Activated T-helper 17 cell treated with anti-CD3 and anti-CD28 coated beads, Interleukin-2, amount 50 U/mL, for 72 hours (primary cell): ENCODE results near the gene CHST8. TPM values are rescaled to one million over a fixed set of nuclear protein-coding genes. Genes with fewer than 3 reads are reported as not detected.

Source experiments
- ATAC-seq: fragments of 150-1000 bp; cut with Tn5 transposase; replicated peaks from 2 replicates; pipeline ENCODE4 v1.10.0; 2021; ENCODE audit warnings: mild to moderate bottlenecking, moderate library complexity
- H3K27ac Mint-ChIP-seq: one replicate; pipeline ENCODE4 v1.8.0; 2022; ENCODE audit warnings: mixed read lengths
- H3K27me3 Mint-ChIP-seq: one replicate; pipeline ENCODE4 v1.8.0; 2022; ENCODE audit warnings: mixed read lengths
- H3K36me3 Mint-ChIP-seq: one replicate; pipeline ENCODE4 v1.8.0; 2022; ENCODE audit warnings: low read depth, mild to moderate bottlenecking, mixed read lengths
- H3K4me1 Mint-ChIP-seq: one replicate; pipeline ENCODE4 v1.8.0; 2022; ENCODE audit warnings: mixed read lengths
- H3K4me3 Mint-ChIP-seq: one replicate; pipeline ENCODE4 v1.8.0; 2022; ENCODE audit warnings: mild to moderate bottlenecking, mixed read lengths
- H3K9me3 Mint-ChIP-seq: one replicate; pipeline ENCODE4 v1.8.0; 2022; ENCODE audit warnings: mixed read lengths
- total RNA-seq, 2 donors: library from RNA; stranded (reverse); gene quantifications; one replicate each; pipeline ENCODE4 v1.2.3, GENCODE V29; 2022

Gene CHST8
- total RNA-seq, 2 donors from 2014 or later: not detected

DNA sequence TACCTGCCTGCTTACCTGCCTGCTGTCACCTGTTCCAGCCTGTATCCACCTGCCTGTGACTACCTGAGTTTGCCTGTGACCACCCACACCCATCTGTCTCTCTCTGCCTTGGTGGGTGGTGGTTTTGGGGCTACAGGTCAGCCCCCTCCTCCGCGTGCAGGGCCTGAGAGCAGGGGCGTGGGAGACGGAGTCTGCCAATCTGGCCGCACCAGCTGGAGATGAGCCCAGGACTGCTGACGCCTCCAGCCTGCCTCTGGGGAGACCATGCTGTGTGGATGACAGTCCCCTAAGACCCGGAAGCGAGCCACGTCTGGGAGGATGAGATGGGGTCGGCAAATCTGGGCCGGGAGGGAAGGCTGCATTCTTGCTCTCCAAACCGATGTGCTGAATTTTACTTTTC lies 159.0 kb downstream of the CHST8 start:
- Mint-ChIP-seq H3K4me1 (peaks cover 17% of the 10 kb centered on the region), H3K9me3 (no peaks in the 10 kb centered on the region), H3K27ac (no peak overlapping the region), H3K36me3 (no peaks in the 10 kb centered on the region), H3K27me3 (peaks cover 13% of the 10 kb centered on the region), H3K4me3 (no peak overlapping the region)
- no peak for ATAC-seq

DNA sequence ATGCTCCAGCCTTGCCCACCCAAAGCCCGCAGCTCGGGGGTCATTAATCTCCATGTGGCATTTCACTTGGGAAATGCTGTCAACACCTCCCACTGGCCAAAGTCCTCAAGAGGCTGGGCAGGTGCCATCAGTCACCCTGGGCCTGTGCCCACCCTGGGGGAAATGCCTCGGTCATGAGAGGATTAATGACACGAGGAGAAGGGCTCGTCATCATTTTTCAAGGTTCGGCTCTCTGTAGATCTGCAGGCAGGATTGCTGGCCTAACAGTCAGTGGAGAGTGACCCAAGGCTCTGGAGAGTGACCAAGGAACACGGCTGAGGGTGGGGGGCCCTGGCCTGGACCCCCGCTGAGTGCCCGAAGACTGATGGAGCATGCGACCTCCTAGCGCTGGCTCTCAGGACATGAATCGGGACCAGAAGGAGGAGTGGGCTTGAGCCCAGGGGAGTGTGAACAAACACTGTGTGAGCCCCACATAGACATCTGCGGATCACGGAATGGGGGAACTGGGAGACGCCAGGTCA lies 159.7 kb downstream of the CHST8 start:
- no peaks in the 10 kb centered on the region for H3K36me3 Mint-ChIP-seq
- H3K4me1 Mint-ChIP-seq: peaks cover 21% of the 10 kb centered on the region
- no peak overlapping the region for H3K4me3 Mint-ChIP-seq
- peaks cover 13% of the 10 kb centered on the region for H3K27me3 Mint-ChIP-seq
- no peaks in the 10 kb centered on the region for H3K9me3 Mint-ChIP-seq
- no peak for ATAC-seq
- no peak overlapping the region for H3K27ac Mint-ChIP-seq

DNA sequence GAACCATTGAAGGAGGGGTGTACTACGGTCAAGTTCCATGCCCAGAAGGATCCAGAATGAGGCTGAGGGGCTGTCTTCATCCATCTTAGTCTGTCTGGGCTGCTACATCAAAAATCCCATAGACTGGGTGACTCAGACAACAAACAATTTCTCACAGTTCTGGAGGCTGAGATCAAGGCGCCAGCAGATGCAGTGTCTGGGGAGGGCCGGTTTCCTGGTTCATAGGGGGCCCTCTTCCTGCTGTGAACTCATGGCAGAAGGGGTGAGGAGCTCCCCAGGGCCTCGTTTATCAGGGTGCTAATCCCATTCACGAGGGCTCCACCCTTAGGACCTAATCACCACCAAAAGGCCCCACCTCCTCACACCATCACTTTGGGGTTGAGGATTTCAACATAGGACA lies 160.2 kb downstream of the CHST8 start:
- Mint-ChIP-seq H3K27ac (no peak overlapping the region), H3K4me3 (no peak overlapping the region), H3K27me3 (peaks cover 13% of the 10 kb centered on the region), H3K9me3 (no peaks in the 10 kb centered on the region), H3K4me1 (peaks cover 21% of the 10 kb centered on the region), H3K36me3 (no peaks in the 10 kb centered on the region)
- ATAC-seq: no peak

DNA sequence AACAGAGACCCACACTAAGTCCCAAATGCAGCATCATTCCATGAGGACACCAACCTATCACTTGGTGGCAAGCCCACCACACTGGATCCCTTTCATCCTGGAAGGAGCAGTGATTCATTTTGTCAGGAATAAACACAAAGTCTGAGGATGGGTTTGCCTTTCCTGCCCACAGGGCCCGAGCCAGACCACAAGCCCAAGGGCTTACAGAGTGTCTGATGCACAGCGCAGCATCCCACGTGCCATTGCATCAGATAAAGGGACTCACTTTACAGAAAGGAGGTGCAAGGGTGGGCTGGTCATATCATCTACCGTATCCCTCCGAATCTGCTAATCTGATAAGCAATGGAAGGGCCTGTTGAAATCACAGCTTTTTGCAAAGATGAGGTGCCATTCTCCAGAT lies 162.7 kb downstream of the CHST8 start:
- Mint-ChIP-seq H3K36me3 (no peaks in the 10 kb centered on the region), H3K27me3 (peaks cover 10% of the 10 kb centered on the region), H3K4me1 (peaks cover 9% of the 10 kb centered on the region), H3K9me3 (no peaks in the 10 kb centered on the region), H3K27ac (no peak overlapping the region), H3K4me3 (no peak overlapping the region)
- ATAC-seq: no peak

DNA sequence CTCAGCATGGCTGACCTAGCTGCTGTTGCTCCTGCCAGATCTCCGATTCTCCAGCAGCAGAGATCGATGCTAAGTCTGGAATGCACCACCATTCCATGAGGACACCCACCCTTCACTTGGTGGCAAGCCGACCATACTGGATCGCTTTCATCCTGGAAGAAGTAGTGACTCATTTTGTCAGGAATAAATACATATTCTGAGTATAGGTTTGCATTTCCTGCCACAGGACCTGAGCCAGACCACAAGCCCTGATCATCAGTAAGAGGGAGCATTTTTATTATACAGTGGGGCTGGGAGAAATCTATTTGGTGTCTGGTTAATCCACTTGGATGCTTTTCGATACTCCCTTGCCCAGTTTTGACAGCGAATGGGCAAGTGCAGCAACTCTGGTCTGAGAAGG lies 164.0 kb downstream of the CHST8 start:
- H3K4me1 Mint-ChIP-seq: peaks cover 9% of the 10 kb centered on the region
- H3K4me3 Mint-ChIP-seq: peak overlapping the region; percentile 50
- H3K27me3 Mint-ChIP-seq: peaks cover 14% of the 10 kb centered on the region
- H3K36me3 Mint-ChIP-seq: no peaks in the 10 kb centered on the region
- peak overlapping the region; percentile 44 for H3K27ac Mint-ChIP-seq
- peak; percentile 56 for ATAC-seq
- no peaks in the 10 kb centered on the region for H3K9me3 Mint-ChIP-seq

DNA sequence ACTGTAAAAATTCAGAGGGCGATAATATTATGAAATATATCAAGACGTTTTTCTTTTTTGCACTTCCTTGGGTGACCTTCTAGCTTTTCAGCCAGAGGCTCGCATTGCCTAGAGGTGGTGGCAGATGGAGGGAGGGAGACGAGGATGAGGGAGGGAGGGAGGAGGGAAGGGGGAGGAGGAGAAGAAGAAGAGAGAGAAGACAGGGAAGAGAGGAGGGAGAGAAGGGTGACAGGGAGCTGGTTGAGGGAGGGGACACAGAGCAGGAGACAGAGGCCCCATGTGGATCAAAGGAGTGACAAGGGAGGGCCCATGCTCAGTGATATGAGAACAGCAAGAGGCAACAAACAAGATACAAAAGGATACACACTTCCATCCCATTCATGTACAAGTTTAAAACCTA lies 166.9 kb downstream of the CHST8 start:
- Mint-ChIP-seq H3K27ac (no peak overlapping the region), H3K4me3 (no peak overlapping the region), H3K4me1 (peaks cover 9% of the 10 kb centered on the region), H3K27me3 (peaks cover 23% of the 10 kb centered on the region), H3K9me3 (no peaks in the 10 kb centered on the region), H3K36me3 (no peaks in the 10 kb centered on the region)
- ATAC-seq: no peak

DNA sequence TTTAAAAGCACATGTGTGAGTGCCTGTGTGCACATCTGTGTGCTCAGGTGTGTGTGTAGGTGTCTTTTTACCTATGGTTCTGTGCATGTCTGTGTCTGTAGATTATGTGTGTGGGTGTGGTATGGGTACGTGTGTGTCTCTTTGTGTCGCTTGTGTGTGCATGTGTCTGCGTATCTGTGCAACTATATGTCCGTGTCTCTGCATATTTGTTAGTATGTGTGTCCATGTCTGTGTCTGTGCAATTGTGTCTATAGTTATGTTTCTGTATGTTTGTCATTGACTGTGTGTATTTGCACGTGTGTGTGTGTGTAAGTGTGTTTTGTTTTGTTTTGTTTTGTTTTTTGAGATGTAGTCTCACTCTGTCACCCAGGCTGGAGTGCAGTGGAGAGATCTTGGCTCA lies 167.6 kb downstream of the CHST8 start:
- H3K27me3 Mint-ChIP-seq: peaks cover 23% of the 10 kb centered on the region
- peaks cover 9% of the 10 kb centered on the region for H3K4me1 Mint-ChIP-seq
- no peaks in the 10 kb centered on the region for H3K36me3 Mint-ChIP-seq
- ATAC-seq: no peak
- no peak overlapping the region for H3K4me3 Mint-ChIP-seq
- no peak overlapping the region for H3K27ac Mint-ChIP-seq
- H3K9me3 Mint-ChIP-seq: no peaks in the 10 kb centered on the region

DNA sequence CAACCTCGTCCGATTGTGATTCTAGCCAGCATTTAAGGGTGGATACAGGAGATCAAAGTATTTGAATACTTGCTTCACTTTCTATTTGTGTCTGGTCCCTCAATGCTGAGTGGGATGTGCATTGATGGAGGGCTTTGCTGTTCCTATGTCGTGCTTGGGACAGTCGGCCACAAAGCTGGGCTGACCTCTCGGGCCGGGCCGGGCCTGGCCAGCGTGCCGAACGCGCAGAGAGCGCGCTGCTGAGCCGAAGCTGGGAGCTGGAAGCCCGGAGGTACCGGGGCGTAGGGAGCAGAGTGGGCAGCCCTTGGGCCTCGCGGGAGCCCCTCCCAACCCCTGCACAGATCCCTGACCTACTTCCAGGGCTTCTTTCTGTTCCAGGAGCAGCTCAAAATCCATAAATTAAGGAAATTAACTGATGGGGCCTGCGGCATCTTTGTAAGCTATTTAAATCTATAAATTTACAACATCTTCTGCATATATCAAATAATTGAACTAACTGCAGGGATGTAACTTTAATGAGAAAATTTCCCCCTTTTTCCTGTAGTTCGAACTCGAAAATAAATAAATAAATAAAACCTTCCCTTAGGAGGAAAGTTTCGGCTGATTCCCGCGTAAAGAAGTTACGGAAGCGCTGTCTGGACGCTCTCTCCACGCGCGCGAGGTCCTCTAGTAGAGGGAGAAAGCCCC lies 173.1 kb downstream of the CHST8 start:
- H3K4me1 Mint-ChIP-seq: no peaks in the 10 kb centered on the region
- no peaks in the 10 kb centered on the region for H3K9me3 Mint-ChIP-seq
- H3K36me3 Mint-ChIP-seq: no peaks in the 10 kb centered on the region
- H3K27me3 Mint-ChIP-seq: peaks cover 12% of the 10 kb centered on the region
- ATAC-seq: no peak
- peak overlapping the region; percentile 58 for H3K4me3 Mint-ChIP-seq
- no peak overlapping the region for H3K27ac Mint-ChIP-seq

DNA sequence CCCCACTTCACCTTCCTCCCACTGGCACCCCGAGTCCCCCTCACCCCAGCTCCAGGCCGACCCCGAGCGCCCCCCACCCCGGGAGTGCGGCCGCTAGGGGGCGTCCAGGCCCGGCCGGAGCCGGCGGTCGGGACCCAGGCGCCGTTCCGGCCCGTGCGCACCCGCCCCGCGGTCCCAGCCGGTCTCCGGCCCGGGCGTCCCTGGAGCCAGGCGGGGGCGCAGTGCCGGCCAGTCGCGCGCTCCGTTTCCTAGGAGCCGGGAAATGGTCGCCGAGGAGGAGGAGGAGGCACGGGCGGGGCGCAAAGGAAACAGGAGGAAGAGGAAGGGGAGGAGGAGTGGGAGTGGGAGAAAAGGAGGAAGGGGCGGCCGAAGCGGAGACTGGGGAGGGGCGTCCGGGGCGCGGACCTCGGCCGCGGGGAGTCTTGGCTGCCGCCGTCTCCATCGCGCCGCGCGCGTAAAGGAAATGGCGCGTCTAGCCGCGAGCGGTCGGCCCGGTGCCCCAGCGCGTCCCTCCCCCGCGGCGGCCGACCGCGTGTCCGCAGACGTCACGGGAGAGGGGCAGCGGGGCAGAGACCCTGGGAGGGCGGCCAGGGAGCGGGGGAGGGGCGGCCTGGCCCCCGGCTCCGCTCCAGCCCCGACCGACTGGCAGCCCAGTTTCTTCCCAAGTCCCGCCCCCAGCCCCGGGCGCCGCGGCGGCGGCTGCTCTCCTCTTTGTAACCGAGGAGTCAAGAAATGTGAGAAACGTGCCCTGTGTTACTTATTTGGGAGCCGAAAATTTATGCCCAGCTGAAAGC lies 173.8 kb downstream of the CHST8 start:
- Mint-ChIP-seq H3K4me1 (no peaks in the 10 kb centered on the region), H3K9me3 (no peaks in the 10 kb centered on the region), H3K36me3 (no peaks in the 10 kb centered on the region), H3K4me3 (peak overlapping the region; percentile 58), H3K27me3 (peaks cover 12% of the 10 kb centered on the region), H3K27ac (no peak overlapping the region)
- peak; percentile 74 for ATAC-seq

DNA sequence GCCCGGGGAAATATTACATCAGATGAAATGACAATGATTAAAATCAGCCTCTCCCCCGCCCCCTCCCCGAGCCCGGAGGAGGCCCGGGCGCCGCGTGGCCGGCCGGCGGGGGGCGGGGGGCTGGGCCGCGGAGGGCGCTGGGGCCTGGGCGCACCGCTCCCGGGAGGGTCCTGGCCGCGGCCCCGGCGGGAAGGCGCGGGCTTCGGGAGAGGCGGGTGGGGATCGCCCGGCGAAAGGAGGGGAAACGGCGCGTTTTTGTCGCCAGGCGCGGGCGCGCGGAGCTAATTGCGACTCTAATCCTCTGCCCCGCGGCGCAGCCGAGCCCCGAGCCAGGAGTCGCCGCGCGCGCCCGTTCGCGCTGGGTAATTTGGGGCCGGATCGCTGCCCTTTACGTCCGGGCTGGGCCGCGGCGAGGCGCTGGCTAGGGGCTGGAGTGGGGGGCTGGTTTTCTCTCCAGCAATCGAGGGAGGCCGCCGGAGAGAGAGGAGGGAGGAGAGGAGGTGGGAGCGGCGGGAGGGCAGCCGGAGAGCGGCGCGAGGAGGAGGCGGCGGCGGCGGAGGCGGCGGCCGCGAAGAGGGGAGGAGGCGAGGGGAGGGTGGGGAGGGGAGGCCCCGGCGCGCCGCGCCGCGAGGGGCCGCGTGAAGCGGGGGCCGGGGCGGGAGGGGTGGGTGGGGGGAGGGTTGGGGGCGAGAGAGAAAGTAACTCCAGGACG lies 174.6 kb downstream of the CHST8 start, which contains the start of gene KCTD15:
TSS of gene KCTD15 (plus strand) at position 707 of the 712 bp plus-strand sequence. CDS start 3,585 bp downstream, outside the sequence.
- no peak within 1 kb of the TSS for H3K27ac Mint-ChIP-seq
- H3K9me3 Mint-ChIP-seq: no peaks in the 10 kb centered on the region
- H3K36me3 Mint-ChIP-seq: no peaks in the 10 kb centered on the region
- peaks cover 9% of the 10 kb centered on the region for H3K27me3 Mint-ChIP-seq
- no peaks in the 10 kb centered on the region for H3K4me1 Mint-ChIP-seq
- peak; percentile 36 for ATAC-seq
- peak within 1 kb of the TSS; percentile 58 for H3K4me3 Mint-ChIP-seq

DNA sequence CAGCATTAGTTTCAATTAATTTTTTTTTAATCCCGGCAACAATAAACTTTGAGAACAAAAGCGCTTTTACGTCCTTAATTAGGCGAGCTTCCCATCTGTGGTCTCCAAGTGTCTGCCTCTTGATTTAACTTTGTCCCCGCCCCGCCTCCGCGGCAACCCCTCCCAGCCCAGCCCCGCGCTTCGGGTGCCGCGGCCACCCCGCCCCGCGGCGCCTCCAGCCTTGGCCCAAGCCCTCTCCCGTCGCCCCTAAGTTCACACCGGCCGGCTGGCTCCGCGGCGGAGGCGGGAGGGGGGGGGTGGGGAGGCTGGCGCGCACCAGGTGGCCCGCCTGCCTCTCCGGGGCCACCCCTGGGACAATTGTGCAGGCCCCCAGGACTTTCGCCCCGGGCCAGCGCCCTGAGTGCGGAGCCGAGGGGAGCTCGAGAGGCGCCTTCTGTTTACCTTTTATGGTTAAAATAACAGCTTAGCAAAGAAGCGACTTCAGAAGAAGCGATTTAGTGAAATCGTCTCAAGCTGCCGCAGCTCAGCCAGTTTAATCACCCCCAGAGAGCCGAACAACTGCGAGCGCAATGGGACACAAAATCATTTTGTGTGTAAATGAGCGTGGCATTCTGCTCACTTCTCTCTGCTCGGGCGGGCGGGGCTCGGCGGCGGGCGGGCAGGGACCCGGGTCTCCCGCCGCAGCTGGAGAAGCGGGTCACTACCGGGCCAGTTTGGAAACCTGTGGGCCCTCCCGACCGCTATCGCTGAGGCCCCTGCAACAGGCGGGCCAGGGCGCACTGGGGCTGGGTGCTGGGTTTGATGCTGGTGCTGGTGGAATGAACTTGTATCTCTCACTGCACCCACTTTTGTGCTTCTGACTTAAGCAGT lies 176.3 kb downstream of the CHST8 start:
- Mint-ChIP-seq H3K9me3 (no peaks in the 10 kb centered on the region), H3K4me1 (no peaks in the 10 kb centered on the region), H3K27me3 (peaks cover 3% of the 10 kb centered on the region), H3K36me3 (no peaks in the 10 kb centered on the region), H3K27ac (no peak overlapping the region), H3K4me3 (peak overlapping the region; percentile 58)
- ATAC-seq: no peak

DNA sequence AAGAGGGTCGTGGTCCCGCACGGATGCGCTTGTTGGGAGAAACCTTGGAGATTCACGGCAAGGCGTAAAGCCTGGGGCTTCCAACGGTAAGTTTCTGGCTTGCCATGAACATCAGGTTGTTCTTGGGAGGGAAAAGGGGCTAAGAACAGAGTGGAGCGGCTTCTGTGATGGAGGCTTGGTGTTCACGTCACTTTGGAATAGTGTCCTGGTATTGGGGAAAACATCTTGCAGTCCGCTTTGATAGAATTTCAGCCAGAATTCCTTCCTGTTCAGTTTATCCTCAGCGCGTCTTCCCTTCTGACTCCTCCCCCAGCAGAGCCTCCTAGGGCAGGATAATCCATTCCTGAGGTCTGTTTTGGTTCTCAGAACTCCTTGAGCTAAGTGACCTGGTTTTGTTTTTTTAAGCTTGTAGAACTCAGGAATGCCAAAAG lies 176.9 kb downstream of the CHST8 start:
- Mint-ChIP-seq H3K4me3 (peak overlapping the region; percentile 9), H3K9me3 (no peaks in the 10 kb centered on the region), H3K36me3 (peaks cover 4% of the 10 kb centered on the region), H3K4me1 (no peaks in the 10 kb centered on the region), H3K27me3 (no peaks in the 10 kb centered on the region), H3K27ac (no peak overlapping the region)
- no peak for ATAC-seq

DNA sequence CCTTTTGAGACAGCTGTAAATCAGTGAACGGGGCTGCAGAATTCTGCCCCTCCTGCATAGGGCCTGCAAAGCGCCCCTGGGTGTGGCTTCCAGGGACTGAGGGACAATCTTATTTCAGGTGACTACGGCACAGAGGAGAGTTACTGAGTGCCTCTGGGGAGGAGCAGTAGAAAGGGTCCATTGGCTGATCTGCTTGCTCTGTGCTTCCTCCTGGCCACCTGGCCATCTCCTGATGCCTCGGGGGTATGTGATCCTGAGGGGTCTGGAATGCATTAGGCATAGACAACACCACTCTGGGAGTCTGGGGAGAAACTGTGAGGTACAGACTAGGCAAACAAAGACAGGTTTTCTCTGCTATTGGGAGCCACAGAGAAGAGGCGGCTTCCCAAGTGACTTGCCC lies 177.7 kb downstream of the CHST8 start:
- Mint-ChIP-seq H3K4me1 (no peaks in the 10 kb centered on the region), H3K4me3 (no peak overlapping the region), H3K27me3 (no peaks in the 10 kb centered on the region), H3K27ac (no peak overlapping the region), H3K36me3 (peaks cover 9% of the 10 kb centered on the region), H3K9me3 (no peaks in the 10 kb centered on the region)
- no peak for ATAC-seq
